H1 (cell line): Measurements from ENCODE around the gene ARSB. TPM values are rescaled to one million over a fixed set of nuclear protein-coding genes. Genes with fewer than 3 reads are reported as not detected.

Experiments
- BCL11A ChIP-seq, 2 experiments: IDR thresholded peaks; one replicate each; pipeline ENCODE4 v1.6.1; 2011; ENCODE audit warnings: low read depth in 2 of 2, low read length in 2 of 2, mild to moderate bottlenecking in 2 of 2
- CBX5 ChIP-seq: fragments of 300-800, 300-1000 bp; sonication (generic); IDR thresholded peaks from 2 replicates; pipeline ENCODE4 v1.7.1; 2016; ENCODE audit warnings: antibody characterized with exemption, low read length, low read depth
- CHD1 ChIP-seq: IDR thresholded peaks from 2 replicates; pipeline ENCODE4 v1.6.1; 2012; ENCODE audit warnings: low read depth, low read length, improper control_type of control experiment
- CHD2 ChIP-seq: IDR thresholded peaks from 2 replicates; pipeline ENCODE4 v1.6.1; 2012; ENCODE audit warnings: low read length, improper control_type of control experiment
- CREB1 ChIP-seq: IDR thresholded peaks from 2 replicates; pipeline ENCODE4 v1.6.1; 2012; ENCODE audit warnings: inconsistent platforms
- JUN ChIP-seq: IDR thresholded peaks from 2 replicates; pipeline ENCODE4 v1.6.1; 2011; ENCODE audit warnings: low read depth, mild to moderate bottlenecking, improper control_type of control experiment, low read length
- KDM4A ChIP-seq: IDR thresholded peaks from one replicate; pipeline ENCODE4 v1.7.1; 2012; ENCODE audit warnings: low read depth, mild to moderate bottlenecking, moderate library complexity, low read length, inconsistent platforms; ENCODE audit not compliant: severe bottlenecking
- RFX5 ChIP-seq: IDR thresholded peaks from 2 replicates; pipeline ENCODE4 v1.6.1; 2011; ENCODE audit warnings: low read depth, low read length, improper control_type of control experiment, borderline replicate concordance
- TCF12 ChIP-seq: IDR thresholded peaks from 2 replicates; pipeline ENCODE4 v1.6.1; 2011; ENCODE audit warnings: low read depth, mild to moderate bottlenecking, low read length
- TEAD4 ChIP-seq: IDR thresholded peaks from 2 replicates; pipeline ENCODE4 v1.6.1; 2012; ENCODE audit warnings: low read depth, low read length, inconsistent platforms, mixed read lengths
- polyA plus RNA-seq, 7 experiments: library from polyadenylated mRNA; depleted of rRNA in 3 of 7; stranded (reverse) in 5 of 7; unstranded in 2 of 7; fragments of >200 nt in 5 of 7; fragments of 200-250 nt in 2 of 7; gene quantifications; 1 replicate in 5 of 7; 2 replicates in 1 of 7; 4 replicates in 1 of 7; pipeline versions ENCODE4 v1.2.1 to v1.2.3, GENCODE V29; 2011 to 2013; ENCODE audit warnings: missing spikeins in 2 of 7, mixed read lengths in 2 of 7
- total RNA-seq: library from RNA; stranded (reverse); fragmentation: NEBNext Ultra II Directional; extraction: Animal tissue kit (Norgen Biotek cat#: 25700); gene quantifications from 2 replicates; pipeline ENCODE4 v1.2.1, GENCODE V29; 2021
- TF ChIP-seq, protein P1 (sequence below): fragments of 300-600 bp; sonication (generic); IDR thresholded peaks from 2 replicates; pipeline ENCODE4 v1.7.1; 2012; ENCODE audit warnings: low read length, moderate library complexity, mild to moderate bottlenecking, inconsistent platforms; ENCODE audit not compliant: insufficient replicate concordance

ARSB gene
- total and polyA plus RNA-seq, 2 of the 8 experiments (the other 6 are each of a cell fraction or from before 2014, with no cell fraction given): 6.4 to 13.9 TPM

DNA sequence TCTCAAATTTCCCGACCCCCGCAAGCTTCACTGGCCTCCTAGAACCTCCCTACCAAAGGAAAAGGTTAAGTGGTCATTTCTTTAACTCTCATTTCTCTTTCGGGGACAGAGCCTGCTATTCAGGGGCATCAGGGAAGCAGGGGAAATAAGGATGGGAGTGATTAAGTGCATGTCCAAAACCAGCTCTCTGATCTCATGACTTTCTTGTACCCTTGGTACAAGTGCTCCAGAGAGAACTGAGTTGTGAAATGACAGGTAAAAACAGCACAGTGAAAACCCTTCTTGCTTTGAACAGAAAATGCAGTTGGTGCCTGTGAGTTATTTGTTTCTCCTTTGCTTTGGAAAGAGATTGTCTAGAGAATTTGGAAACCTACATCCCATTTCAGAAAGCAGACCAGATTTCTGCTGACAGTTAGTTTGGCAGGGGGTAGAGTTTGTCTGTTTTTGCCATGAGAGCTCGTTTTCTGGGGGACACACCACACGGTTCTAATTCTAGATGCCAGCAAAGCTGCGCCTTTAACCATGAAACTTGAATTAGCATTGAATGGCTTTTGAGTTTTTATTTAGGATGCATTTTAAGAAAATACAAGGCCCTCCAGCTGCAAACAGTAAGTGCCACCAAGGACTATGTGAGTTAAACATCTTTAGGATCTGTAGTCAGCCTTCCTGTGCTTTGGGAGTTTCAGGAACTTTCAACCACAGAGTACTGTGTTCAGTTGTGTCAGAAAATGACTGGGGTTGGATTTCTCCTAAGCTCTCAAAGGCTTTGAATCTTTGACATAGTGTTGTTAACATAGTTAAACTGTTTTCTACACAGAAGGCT lies 174.8 kb downstream of the ARSB start (continued):
- TF ChIP-seq, protein P1, sequence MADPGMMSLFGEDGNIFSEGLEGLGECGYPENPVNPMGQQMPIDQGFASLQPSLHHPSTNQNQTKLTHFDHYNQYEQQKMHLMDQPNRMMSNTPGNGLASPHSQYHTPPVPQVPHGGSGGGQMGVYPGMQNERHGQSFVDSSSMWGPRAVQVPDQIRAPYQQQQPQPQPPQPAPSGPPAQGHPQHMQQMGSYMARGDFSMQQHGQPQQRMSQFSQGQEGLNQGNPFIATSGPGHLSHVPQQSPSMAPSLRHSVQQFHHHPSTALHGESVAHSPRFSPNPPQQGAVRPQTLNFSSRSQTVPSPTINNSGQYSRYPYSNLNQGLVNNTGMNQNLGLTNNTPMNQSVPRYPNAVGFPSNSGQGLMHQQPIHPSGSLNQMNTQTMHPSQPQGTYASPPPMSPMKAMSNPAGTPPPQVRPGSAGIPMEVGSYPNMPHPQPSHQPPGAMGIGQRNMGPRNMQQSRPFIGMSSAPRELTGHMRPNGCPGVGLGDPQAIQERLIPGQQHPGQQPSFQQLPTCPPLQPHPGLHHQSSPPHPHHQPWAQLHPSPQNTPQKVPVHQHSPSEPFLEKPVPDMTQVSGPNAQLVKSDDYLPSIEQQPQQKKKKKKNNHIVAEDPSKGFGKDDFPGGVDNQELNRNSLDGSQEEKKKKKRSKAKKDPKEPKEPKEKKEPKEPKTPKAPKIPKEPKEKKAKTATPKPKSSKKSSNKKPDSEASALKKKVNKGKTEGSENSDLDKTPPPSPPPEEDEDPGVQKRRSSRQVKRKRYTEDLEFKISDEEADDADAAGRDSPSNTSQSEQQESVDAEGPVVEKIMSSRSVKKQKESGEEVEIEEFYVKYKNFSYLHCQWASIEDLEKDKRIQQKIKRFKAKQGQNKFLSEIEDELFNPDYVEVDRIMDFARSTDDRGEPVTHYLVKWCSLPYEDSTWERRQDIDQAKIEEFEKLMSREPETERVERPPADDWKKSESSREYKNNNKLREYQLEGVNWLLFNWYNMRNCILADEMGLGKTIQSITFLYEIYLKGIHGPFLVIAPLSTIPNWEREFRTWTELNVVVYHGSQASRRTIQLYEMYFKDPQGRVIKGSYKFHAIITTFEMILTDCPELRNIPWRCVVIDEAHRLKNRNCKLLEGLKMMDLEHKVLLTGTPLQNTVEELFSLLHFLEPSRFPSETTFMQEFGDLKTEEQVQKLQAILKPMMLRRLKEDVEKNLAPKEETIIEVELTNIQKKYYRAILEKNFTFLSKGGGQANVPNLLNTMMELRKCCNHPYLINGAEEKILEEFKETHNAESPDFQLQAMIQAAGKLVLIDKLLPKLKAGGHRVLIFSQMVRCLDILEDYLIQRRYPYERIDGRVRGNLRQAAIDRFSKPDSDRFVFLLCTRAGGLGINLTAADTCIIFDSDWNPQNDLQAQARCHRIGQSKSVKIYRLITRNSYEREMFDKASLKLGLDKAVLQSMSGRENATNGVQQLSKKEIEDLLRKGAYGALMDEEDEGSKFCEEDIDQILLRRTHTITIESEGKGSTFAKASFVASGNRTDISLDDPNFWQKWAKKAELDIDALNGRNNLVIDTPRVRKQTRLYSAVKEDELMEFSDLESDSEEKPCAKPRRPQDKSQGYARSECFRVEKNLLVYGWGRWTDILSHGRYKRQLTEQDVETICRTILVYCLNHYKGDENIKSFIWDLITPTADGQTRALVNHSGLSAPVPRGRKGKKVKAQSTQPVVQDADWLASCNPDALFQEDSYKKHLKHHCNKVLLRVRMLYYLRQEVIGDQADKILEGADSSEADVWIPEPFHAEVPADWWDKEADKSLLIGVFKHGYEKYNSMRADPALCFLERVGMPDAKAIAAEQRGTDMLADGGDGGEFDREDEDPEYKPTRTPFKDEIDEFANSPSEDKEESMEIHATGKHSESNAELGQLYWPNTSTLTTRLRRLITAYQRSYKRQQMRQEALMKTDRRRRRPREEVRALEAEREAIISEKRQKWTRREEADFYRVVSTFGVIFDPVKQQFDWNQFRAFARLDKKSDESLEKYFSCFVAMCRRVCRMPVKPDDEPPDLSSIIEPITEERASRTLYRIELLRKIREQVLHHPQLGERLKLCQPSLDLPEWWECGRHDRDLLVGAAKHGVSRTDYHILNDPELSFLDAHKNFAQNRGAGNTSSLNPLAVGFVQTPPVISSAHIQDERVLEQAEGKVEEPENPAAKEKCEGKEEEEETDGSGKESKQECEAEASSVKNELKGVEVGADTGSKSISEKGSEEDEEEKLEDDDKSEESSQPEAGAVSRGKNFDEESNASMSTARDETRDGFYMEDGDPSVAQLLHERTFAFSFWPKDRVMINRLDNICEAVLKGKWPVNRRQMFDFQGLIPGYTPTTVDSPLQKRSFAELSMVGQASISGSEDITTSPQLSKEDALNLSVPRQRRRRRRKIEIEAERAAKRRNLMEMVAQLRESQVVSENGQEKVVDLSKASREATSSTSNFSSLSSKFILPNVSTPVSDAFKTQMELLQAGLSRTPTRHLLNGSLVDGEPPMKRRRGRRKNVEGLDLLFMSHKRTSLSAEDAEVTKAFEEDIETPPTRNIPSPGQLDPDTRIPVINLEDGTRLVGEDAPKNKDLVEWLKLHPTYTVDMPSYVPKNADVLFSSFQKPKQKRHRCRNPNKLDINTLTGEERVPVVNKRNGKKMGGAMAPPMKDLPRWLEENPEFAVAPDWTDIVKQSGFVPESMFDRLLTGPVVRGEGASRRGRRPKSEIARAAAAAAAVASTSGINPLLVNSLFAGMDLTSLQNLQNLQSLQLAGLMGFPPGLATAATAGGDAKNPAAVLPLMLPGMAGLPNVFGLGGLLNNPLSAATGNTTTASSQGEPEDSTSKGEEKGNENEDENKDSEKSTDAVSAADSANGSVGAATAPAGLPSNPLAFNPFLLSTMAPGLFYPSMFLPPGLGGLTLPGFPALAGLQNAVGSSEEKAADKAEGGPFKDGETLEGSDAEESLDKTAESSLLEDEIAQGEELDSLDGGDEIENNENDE: no peak
- TF ChIP-seq RFX5: no peak
- no peak for TF ChIP-seq KDM4A
- no peak for TF ChIP-seq BCL11A (IDR thresholded peaks at IDR 0.05; ENCODE audit: low read depth in 2 of 2, low read length in 2 of 2)
- no peak for TF ChIP-seq CHD2
- no peak for TF ChIP-seq CBX5
- no peak for TF ChIP-seq CHD1
- no peak for TF ChIP-seq JUN
- no peak for TF ChIP-seq CREB1
- no peak for TF ChIP-seq TEAD4
- TF ChIP-seq TCF12: no peak
